SK-N-SH (cell line): ENCODE measurements around the gene HOXA4. TPM values are rescaled to one million over a fixed set of nuclear protein-coding genes. Genes with fewer than 3 reads are reported as not detected.

Source experiments
- CTCF ChIA-PET: fragments of 300-600, 350-600 bp; formaldehyde crosslinking; extraction: SDS; loops from one replicate; lab custom pipeline; 2021; lab: Yijun Ruan, JAX
- POLR2A ChIA-PET: fragments of 350-600 bp; sonication (Branson Sonifier 250); formaldehyde crosslinking; extraction: SDS; loops from one replicate; lab custom pipeline; 2020; ENCODE audit warnings: antibody characterized with exemption, inconsistent platforms; lab: Yijun Ruan, JAX
- DNase-seq: peaks from one replicate; pipeline ENCODE4 v3.0.0; 2012
- H2AFZ ChIP-seq: fragments of 200-600 bp; sonication (generic); 2 replicates; pipeline ENCODE4 v1.8.1; 2016; ENCODE audit warnings: antibody characterized with exemption, mild to moderate bottlenecking, low read depth
- H3F3A ChIP-seq: fragments of 200-600 bp; sonication (generic); replicated peaks from 2 replicates; pipeline ENCODE3; 2016; ENCODE audit warnings: antibody characterized with exemption, mild to moderate bottlenecking; ENCODE audit not compliant: insufficient read depth
- H3K27ac ChIP-seq, 2 experiments: fragments of 200-500 bp in 1 of 2; fragments of 200-600 bp in 1 of 2; sonication (Bioruptor generic) in 1 of 2; sonication (generic), shearing (Covaris generic) in 1 of 2; 2 replicates each; pipeline versions ENCODE4 v1.5.1 to v1.6.1; 2014 to 2016; ENCODE audit warnings: low read depth in 2 of 2, inconsistent platforms in 1 of 2, low read length in 1 of 2, mild to moderate bottlenecking in 1 of 2, mixed read lengths in 1 of 2
- H3K27me3 ChIP-seq: fragments of 200-600 bp; sonication (generic), shearing (Covaris generic); 2 replicates; pipeline ENCODE4 v1.6.1; 2016; ENCODE audit warnings: mixed run types; ENCODE audit not compliant: insufficient read depth
- H3K36me3 ChIP-seq, 2 experiments: fragments of 200-500 bp in 1 of 2; fragments of 200-600 bp in 1 of 2; sonication (Bioruptor generic) in 1 of 2; sonication (generic) in 1 of 2; replicated peaks in 1 of 2; 2 replicates each; pipeline versions ENCODE3 to v1.5.1; 2014 to 2016; ENCODE audit warnings: low read length in 1 of 2, mild to moderate bottlenecking in 1 of 2; ENCODE audit not compliant: insufficient read depth in 2 of 2, control insufficient read depth in 1 of 2
- H3K4me1 ChIP-seq, 2 experiments: fragments of 200-500 bp in 1 of 2; fragments of 200-600 bp in 1 of 2; sonication (Bioruptor generic) in 1 of 2; sonication (generic), shearing (Covaris generic) in 1 of 2; 2 replicates each; pipeline versions ENCODE4 v1.5.1 to v1.6.1; 2014 to 2016; ENCODE audit warnings: low read depth in 1 of 2, low read length in 1 of 2, mixed run types in 1 of 2; ENCODE audit not compliant: insufficient read depth in 2 of 2, control insufficient read depth in 1 of 2
- H3K4me2 ChIP-seq: fragments of 200-600 bp; sonication (generic), shearing (Covaris generic); 2 replicates; pipeline ENCODE4 v1.6.1; 2017; ENCODE audit warnings: mixed run types
- H3K4me3 ChIP-seq, 2 experiments: fragments of 200-500 bp in 1 of 2; fragments of 200-600 bp in 1 of 2; sonication (Bioruptor generic) in 1 of 2; sonication (generic), shearing (Covaris generic) in 1 of 2; 2 replicates each; pipeline versions ENCODE4 v1.5.1 to v1.8.1; 2014 to 2016; ENCODE audit warnings: low read depth in 2 of 2, inconsistent platforms in 1 of 2, low read length in 1 of 2, mild to moderate bottlenecking in 1 of 2, mixed read lengths in 1 of 2, moderate library complexity in 1 of 2
- H3K79me2 ChIP-seq: fragments of 200-600 bp; sonication (generic); 2 replicates; pipeline ENCODE4 v1.8.1; 2017; ENCODE audit warnings: mild to moderate bottlenecking; ENCODE audit not compliant: insufficient read depth
- H3K9ac ChIP-seq: fragments of 200-600 bp; sonication (generic); 2 replicates; pipeline ENCODE4 v1.6.1; 2017; ENCODE audit warnings: mixed run types
- H3K9me2 ChIP-seq: fragments of 200-600 bp; sonication (generic); 2 replicates; pipeline ENCODE4 v1.6.1; 2017; ENCODE audit warnings: mixed run types
- H3K9me3 ChIP-seq: fragments of 200-600 bp; sonication (generic); 2 replicates; pipeline ENCODE4 v1.6.1; 2017; ENCODE audit warnings: mixed run types, mild to moderate bottlenecking, moderate library complexity
- H4K20me1 ChIP-seq: fragments of 200-600 bp; sonication (generic); 2 replicates; pipeline ENCODE4 v1.6.1; 2017; ENCODE audit warnings: mild to moderate bottlenecking, mixed run types; ENCODE audit not compliant: insufficient read depth
- ELF1 ChIP-seq: IDR thresholded peaks from 2 replicates; pipeline ENCODE4 v1.4.0; 2012
- FOXJ3 ChIP-seq: sonication (generic); formaldehyde crosslinking; IDR thresholded peaks from 2 replicates; pipeline ENCODE4 v1.5.1; 2020; ENCODE audit warnings: mild to moderate bottlenecking, missing genetic modification reagents
- FOXM1 ChIP-seq: IDR thresholded peaks from 2 replicates; pipeline ENCODE4 v1.4.0; 2012; ENCODE audit warnings: low read depth, mild to moderate bottlenecking
- GATA2 ChIP-seq: sonication (generic); formaldehyde crosslinking; IDR thresholded peaks from 2 replicates; pipeline ENCODE4 v1.5.0; 2020; ENCODE audit warnings: mild to moderate bottlenecking, missing genetic modification reagents
- NFIC ChIP-seq: IDR thresholded peaks from 2 replicates; pipeline ENCODE4 v1.4.0; 2012; ENCODE audit warnings: borderline replicate concordance
- POLR2AphosphoS5 ChIP-seq: IDR thresholded peaks from 2 replicates; pipeline ENCODE4 v1.6.1; 2012; ENCODE audit warnings: low read depth, low read length
- RAD21 ChIP-seq: IDR thresholded peaks from 2 replicates; pipeline ENCODE4 v1.6.1; 2012; ENCODE audit warnings: mild to moderate bottlenecking, low read length
- RCOR1 ChIP-seq: fragments of 150-350 bp; IDR thresholded peaks from 2 replicates; pipeline ENCODE4 v1.6.1; 2017; ENCODE audit warnings: antibody characterized with exemption, low read length
- RXRA ChIP-seq: IDR thresholded peaks from 2 replicates; pipeline ENCODE4 v1.4.0; 2012; ENCODE audit warnings: low read depth, mild to moderate bottlenecking, borderline replicate concordance
- SIN3A ChIP-seq: IDR thresholded peaks from 2 replicates; pipeline ENCODE4 v1.6.1; 2012; ENCODE audit warnings: low read depth, mild to moderate bottlenecking, low read length, moderate library complexity, borderline replicate concordance
- SMC3 ChIP-seq: IDR thresholded peaks from 2 replicates; pipeline ENCODE4 v1.6.1; 2012; ENCODE audit warnings: low read depth, low read length, improper control_type of control experiment
- TAF1 ChIP-seq: IDR thresholded peaks from 2 replicates; pipeline ENCODE4 v1.6.1; 2012; ENCODE audit warnings: low read depth, mild to moderate bottlenecking, low read length, moderate library complexity, borderline replicate concordance
- USF1 ChIP-seq: IDR thresholded peaks from 2 replicates; pipeline ENCODE4 v1.4.0; 2012; ENCODE audit warnings: low read depth, borderline replicate concordance
- ZBTB33 ChIP-seq: IDR thresholded peaks from 2 replicates; pipeline ENCODE4 v1.4.0; 2012; ENCODE audit warnings: low read depth, borderline replicate concordance
- WGBS: methylation state at CpG from one replicate; pipeline ENCODE4 v1.1.6; 2017; ENCODE audit warnings: low lambda C conversion rate; 5-methylcytosine and 5-hydroxymethylcytosine counted together
- polyA plus RNA-seq, 3 experiments: library from polyadenylated mRNA; depleted of rRNA; stranded (reverse); fragments of >200 nt; gene quantifications; 2 replicates each; pipeline ENCODE4 v1.2.3, GENCODE V29; 2012
- TF ChIP-seq, protein P1 (sequence below): fragments of 150-350 bp; IDR thresholded peaks from 2 replicates; pipeline ENCODE4 v1.6.1; 2016; ENCODE audit warnings: mild to moderate bottlenecking, low read depth, low read length
- TF ChIP-seq, protein P2 (sequence below): fragments of 200-600 bp; sonication (generic); IDR thresholded peaks from 2 replicates; pipeline ENCODE4 v1.6.1; 2017; ENCODE audit warnings: antibody characterized with exemption, mild to moderate bottlenecking, moderate library complexity

The HOXA4 gene
- polyA plus RNA-seq, 1 of the 3 experiments (the other 2 are of a cell fraction): not detected

GRCh38 chr7:27178366-27178765 is 47.8 kb upstream of the HOXA4 start (continued):
- TF ChIP-seq RCOR1: no peak

DNA sequence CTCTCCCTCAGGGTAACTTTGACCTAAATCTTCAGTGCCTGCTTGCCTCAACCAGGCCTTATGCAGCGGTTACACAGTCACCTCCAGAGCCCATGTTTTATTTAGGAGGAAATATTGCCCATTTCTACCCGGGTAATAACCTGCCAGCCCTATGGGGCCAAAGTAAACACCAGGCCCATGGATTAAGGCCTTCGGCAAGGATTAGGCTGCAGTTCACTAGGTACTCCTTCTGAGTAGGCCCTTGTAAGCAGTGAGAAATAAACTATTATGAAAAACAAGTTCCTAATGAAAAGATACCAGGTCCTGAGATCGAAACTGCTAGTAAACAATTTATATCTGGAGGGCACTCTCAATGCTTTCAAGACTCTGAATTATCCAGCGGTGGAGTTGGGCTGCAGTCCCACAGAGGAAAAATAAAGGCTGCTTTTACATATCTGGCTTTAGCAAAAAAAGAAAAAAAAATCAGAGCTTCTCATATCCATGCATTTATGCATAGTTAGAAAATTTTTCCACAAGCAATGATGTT is 47.3 kb upstream of the HOXA4 start:
- POLR2A ChIA-PET: no interaction called here
- no peak for DNase-seq
- no peak overlapping the region for H3K4me3 ChIP-seq

More for the DNA sequence above, 47.3 kb upstream of the HOXA4 start:
- WGBS: 44% methylated on average over 5 of the region's 5 CpGs
- Histone ChIP-seq H3F3A (no peaks in the 10 kb centered on the region), H3K36me3 (no peaks in the 10 kb centered on the region), H3K9me2 (no peaks in the 10 kb centered on the region), H3K9ac (no peak overlapping the region), H3K4me1 (peaks cover 0 to 4% of the 10 kb centered on the region in 2 experiments; a peak in 1 of 4 replicates), H3K27ac (no peak overlapping the region), H3K4me2 (no peak overlapping the region)
- TF ChIP-seq, protein P1, sequence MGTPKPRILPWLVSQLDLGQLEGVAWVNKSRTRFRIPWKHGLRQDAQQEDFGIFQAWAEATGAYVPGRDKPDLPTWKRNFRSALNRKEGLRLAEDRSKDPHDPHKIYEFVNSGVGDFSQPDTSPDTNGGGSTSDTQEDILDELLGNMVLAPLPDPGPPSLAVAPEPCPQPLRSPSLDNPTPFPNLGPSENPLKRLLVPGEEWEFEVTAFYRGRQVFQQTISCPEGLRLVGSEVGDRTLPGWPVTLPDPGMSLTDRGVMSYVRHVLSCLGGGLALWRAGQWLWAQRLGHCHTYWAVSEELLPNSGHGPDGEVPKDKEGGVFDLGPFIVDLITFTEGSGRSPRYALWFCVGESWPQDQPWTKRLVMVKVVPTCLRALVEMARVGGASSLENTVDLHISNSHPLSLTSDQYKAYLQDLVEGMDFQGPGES: no peak
- no peak for TF ChIP-seq GATA2 (CRISPR knock-in tag)
- TF ChIP-seq ZBTB33: no peak
- TF ChIP-seq ELF1: no peak
- no peak for TF ChIP-seq RAD21
- TF ChIP-seq SMC3: no peak
- no peak for TF ChIP-seq FOXJ3 (CRISPR knock-in tag)
- TF ChIP-seq, protein P2, sequence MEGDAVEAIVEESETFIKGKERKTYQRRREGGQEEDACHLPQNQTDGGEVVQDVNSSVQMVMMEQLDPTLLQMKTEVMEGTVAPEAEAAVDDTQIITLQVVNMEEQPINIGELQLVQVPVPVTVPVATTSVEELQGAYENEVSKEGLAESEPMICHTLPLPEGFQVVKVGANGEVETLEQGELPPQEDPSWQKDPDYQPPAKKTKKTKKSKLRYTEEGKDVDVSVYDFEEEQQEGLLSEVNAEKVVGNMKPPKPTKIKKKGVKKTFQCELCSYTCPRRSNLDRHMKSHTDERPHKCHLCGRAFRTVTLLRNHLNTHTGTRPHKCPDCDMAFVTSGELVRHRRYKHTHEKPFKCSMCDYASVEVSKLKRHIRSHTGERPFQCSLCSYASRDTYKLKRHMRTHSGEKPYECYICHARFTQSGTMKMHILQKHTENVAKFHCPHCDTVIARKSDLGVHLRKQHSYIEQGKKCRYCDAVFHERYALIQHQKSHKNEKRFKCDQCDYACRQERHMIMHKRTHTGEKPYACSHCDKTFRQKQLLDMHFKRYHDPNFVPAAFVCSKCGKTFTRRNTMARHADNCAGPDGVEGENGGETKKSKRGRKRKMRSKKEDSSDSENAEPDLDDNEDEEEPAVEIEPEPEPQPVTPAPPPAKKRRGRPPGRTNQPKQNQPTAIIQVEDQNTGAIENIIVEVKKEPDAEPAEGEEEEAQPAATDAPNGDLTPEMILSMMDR: no peak
- no peak for TF ChIP-seq USF1
- TF ChIP-seq TAF1: no peak
- no peak for TF ChIP-seq POLR2AphosphoS5
- TF ChIP-seq SIN3A: no peak
- TF ChIP-seq NFIC: no peak
- no peak for TF ChIP-seq FOXM1
- no peak for TF ChIP-seq RXRA
- TF ChIP-seq, all 33 proteins: peak for 0
- CTCF ChIA-PET: interaction anchor here (1.0 to 12.3 kb wide), 9 partner anchors 12 to 498 kb away, joined by 3 to 205 read pairs (median 23); partner anchors contain the start of genes HOXA11, HOXA5 and HOXA9
- Histone ChIP-seq H4K20me1 (no peaks in the 10 kb centered on the region), H3K9me3 (no peaks in the 10 kb centered on the region), H3K27me3 (peaks cover 97% of the 10 kb centered on the region), H2AFZ (no peak overlapping the region), H3K79me2 (no peaks in the 10 kb centered on the region)
